NCI-H510A (cell line): ENCODE results near the gene ARFRP1.

ENCODE experiments used
- DNase-seq: peaks from one replicate; lab custom pipeline; 2025; lab: John Stamatoyannopoulos, UW

Gene ARFRP1

DNA sequence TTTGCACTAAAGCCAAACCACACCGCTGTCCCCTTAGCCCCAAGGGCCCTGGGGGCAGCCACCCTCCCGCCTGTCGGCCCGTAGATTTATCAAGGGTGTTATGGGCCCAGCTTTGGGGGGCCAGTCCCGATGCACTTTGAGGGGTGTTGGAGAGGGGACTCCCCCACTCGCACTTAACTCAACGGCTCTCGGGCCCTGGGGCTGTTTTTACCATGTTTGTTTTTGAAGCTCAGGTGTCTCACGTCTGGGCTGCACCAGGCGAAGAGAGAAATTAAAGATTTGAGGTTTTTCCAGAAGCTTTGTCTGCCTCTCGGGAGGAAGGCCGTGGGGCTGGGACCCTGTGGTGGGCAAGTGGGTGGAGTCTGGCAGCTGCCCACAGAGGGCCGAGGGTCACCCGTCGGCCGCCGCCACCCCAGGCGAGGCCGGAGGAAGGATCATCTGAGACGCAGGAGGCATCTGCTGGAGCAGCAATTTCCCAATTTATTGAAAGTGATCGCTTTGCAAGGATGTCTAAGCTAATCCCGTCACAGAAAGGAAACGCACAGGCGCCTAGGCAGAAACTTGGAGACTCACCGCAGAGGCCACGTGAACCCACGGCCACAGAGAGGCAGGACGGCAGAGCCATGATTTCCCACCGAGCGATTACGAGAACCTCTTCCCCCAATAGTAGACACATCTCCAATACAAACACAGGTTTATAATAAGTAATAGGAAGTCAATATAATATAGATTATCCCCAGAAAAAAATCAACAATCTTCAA, 35.6 kb upstream of the ARFRP1 start:
- no peak for DNase-seq

DNA sequence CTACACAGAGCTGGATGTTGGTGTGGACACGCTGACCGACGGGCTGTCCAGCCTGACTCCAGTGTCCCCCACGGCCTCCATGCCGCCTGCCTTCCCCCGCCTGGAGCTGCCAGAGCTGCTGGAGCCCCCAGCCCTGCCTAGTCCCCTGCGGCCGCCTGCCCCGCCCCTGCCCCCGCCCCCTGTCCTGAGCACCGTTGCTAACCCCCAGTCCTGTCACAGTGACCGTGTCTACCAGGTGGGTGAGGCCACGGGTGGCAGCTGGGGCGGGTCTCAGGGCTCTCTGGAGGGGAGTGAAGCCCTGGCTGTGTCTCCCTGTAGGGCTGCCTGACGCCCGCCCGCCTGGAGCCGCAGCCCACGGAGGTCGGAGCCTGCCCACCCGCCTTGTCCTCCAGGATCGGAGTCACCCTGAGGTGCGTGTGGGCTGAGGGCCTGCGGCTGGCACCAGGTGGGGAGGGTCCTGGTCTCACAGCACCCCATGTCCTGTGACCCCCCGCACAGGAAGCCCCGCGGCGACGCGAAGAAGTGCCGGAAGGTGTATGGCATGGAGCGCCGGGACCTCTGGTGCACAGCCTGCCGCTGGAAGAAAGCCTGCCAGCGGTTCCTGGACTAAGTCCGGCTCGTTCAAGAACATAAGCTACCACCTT, 34.7 kb upstream of the ARFRP1 start:
- no peak for DNase-seq

DNA sequence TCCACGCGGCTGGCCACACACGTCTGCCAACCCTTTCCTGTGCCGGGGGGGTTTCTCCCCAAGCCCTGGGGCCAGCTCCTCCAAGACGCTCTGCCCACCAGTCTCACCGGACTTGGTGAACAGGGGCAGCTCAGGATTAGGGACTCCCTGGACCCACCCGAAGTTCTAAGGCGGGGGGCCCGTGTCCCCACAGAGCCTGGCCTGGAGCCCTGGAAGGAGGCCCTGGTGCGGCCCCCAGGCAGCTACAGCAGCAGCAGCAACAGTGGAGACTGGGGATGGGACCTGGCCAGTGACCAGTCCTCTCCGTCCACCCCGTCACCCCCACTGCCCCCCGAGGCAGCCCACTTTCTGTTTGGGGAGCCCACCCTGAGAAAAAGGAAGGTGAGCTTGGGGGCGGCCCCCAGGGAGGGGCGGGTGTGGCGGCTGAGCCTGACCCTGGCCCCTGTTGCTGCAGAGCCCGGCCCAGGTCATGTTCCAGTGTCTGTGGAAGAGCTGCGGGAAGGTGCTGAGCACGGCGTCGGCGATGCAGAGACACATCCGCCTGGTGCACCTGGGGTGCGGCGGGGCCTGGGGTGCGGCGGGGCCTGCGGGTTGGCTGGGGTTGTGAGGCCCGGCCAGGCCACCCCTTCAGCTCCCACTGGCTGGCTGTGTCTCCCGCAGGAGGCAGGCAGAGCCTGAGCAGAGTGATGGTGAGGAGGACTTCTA, 34.1 kb upstream of the ARFRP1 start:
- no peak for DNase-seq

DNA sequence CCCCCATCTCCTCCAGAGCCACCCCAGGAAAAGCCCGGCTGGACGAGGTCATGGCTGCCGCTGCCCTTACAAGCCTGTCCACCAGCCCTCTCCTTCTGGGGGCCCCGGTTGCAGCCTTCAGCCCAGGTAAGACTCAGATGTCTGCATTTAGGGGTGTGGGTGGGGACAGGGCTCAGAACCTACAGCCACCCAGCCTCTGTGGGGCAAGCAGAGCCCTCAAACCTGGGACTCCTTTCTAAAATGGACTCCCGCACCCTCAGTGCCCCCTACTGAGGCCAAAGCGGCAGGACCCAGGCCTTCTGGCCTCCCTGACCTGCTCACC, 33.5 kb upstream of the ARFRP1 start:
- no peak for DNase-seq

DNA sequence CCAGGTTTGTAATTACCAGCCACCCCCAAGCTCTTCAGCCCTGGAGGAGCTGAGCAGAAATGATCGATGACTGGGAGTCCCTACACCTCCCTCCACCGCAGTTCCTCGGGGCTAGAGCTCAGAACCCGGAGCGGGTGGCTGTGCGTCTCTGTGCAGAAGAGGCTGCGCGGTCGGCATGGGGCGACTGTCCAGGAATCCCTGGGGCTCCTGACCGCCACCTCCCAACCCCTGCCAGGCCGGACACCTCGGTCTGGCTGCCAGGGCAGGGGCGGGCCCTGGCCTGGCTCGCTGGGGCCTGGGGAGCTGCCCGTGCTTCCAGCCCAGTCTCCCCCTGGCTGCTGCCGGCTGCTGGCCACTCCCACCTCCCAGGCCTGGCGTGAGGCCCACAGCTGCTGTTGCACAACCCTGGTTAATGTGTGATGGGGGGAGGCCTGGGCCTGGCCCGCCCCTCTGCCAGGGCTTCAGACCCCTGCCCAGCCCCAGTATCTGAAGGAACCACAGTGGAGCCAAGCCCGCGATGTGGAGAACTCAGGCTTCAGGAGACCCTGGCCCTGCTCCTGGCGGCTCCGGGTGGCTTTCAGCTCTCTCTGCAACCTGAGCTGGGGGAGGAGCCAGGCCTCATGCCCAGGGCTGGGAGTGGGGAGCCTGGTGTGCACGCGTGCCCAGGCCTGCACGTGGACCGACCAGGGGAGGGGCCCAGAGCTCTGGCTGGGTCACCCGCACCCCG, 33.0 kb upstream of the ARFRP1 start:
- DNase-seq, result peak; percentile 38

DNA sequence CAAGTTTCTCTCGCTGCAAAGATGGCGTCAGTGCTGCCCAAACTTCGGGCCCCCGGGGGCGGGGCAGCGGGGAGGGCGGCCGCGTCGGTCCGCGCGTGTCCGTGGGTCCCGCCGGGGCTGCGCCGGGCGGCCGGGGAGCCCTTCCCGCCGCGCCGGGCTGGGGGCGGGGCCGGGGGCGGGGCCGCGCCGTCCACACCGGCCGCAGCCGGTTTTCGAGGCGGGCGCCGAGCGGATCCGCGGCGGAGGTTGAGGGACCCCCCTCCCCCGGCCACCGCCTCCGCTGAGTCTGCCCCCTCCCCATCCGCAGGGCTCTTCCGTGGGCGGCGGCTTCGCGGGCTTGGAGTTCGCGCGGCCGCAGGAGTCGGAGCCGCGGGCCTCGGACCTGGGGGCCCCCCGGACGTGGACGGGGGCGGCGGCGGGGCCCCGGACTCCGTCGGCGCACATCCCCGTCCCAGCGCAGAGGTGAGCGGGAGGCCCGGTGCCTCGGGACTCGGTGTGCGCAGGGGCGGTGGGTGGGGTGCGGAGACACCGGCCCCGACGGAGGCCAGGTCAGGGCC, 32.4 kb upstream of the ARFRP1 start:
- no peak for DNase-seq

DNA sequence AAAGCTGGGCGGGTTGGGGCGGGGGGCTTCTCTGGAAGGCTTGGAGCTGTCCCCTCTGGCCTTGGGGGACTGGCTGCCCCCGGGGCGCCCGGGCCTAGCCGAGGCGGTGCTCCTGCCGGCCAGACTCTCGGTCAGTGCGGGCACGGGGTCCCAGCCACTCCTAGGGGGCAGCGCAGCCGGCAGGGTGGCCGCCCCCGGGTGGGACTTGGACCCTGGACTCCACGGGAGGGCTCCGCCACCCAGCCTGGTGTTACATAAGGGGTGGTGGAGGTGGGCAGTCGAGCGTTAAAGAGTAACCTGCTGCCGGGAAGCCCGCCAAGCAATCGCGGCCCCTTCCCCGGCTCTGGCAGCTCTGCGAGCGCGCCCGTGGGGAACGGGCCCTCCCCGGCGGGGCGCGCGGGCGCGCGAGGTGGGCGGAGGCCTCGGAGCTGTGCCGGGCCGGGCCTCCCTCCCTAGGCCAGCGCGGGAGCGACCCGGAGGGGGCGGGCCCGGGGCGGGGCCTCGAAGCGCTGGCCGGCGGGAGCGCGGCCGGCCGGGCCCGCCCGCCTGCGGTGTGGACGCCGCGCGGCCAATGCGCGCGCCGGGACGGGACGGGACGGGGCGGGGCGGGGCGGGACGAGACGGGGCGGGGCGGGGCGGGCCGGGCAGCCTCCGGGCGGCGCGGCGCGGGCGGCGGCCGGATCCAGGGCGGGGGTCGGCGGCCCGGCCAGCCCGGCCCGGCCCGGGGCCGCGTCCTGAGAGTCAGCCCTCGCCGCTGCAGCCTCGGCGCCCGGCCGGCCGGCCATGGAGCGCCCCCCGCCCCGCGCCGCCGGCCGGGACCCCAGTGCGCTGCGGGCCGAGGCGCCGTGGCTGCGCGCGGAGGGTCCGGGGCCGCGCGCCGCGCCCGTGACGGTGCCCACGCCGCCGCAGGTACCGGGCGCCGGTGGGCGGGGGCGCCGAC, 31.6 kb upstream of the ARFRP1 start, which contains the start of gene SLC2A4RG:
Gene SLC2A4RG (plus strand): TSS at position 647 of the 940 bp plus-strand sequence. CDS start 137 bp downstream, at position 784.
- peak; percentile 52 for DNase-seq

DNA sequence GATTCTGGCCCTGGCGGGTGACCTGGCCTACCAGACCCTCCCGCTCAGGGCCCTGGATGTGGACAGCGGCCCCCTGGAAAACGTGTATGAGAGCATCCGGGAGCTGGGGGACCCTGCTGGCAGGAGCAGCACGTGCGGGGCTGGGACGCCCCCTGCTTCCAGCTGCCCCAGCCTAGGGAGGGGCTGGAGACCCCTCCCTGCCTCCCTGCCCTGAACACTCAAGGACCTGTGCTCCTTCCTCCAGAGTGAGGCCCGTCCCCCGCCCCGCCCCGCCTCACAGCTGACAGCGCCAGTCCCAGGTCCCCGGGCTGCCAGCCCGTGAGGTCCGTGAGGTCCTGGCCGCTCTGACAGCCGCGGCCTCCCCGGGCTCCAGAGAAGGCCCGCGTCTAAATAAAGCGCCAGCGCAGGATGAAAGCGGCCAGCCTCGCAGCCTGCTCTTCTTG, 30.9 kb upstream of the ARFRP1 start:
- no peak for DNase-seq

DNA sequence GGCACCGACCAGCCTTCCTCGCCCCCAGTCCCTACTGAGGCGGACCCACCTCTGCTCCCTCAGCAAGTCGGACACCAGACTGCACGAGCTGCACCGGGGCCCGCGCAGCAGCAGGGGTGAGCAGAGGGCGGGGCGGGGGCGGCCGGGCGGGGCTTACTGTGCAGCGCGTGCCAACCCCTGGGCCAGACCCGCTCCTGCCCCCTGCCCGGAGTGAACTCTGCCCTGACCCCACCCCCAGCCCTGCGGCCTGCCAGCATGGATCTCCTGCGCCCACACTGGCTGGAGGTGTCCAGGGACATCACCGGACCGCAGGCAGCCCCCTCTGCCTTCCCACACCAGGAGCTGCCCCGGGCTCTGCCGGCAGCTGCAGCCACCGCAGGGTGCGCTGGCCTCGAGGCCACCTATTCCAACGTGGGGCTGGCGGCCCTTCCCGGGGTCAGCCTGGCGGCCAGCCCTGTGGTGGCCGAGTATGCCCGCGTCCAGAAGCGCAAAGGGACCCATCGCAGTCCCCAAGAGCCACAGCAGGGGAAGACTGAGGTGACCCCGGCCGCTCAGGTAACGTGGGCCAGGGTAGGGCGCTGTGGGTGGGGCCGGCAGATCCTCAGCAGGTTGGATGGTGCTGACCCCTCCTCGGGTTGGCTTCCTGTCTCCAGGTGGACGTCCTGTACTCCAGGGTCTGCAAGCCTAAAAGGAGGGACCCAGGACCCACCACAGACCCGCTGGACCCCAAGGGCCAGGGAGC, 30.3 kb upstream of the ARFRP1 start:
- no peak for DNase-seq

DNA sequence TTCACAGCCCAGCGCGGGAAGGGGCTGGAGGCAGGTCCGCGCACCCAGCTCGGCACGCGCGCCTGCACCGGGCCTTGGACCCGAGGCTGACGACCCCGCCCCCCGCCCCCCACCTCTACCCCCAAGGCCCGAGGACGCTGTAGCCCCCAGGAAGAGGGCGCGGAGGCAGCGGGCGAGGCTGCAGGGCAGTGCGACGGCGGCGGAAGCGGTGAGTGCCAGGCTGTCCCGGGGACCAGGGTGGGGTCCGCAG, 29.8 kb upstream of the ARFRP1 start:
- DNase-seq, result no peak

DNA sequence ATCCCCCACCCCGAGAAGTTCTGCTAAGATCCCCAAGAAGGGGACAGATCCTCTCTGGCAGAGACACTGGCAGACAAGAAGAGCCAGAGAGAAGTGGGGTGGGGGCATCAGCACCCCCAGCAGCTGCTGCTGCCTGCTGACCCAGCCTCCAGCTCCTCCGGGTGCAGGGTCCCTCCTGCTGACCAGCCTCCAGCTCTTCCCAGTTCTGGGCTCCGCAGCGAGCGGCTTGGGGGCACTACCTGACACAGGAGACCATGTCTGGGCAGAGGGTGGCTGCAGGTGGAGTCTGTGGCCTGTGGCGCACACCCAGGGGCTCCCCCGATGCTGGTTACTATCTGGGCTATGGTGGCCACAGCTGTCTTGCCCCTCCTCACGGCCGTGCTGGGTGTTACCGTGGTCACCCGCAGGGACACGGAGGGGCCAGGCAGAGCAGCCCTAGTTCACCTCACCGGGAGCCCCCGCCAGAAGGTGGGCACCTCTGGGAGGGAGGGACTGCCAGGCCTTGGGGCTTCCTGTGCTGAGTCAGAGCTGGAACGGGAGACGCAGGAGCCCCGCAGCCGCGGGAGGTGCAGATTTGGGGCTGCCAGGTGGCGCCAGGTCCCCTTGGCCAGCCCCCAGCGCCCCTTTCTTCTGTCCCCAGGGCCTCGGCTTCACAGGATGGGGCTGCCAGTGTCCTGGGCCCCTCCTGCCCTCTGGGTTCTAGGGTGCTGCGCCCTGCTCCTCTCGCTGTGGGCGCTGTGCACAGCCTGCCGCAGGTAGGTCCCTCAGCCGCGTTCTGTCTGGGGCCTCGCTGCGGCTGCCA, 29.3 kb upstream of the ARFRP1 start:
- DNase-seq, result no peak

DNA sequence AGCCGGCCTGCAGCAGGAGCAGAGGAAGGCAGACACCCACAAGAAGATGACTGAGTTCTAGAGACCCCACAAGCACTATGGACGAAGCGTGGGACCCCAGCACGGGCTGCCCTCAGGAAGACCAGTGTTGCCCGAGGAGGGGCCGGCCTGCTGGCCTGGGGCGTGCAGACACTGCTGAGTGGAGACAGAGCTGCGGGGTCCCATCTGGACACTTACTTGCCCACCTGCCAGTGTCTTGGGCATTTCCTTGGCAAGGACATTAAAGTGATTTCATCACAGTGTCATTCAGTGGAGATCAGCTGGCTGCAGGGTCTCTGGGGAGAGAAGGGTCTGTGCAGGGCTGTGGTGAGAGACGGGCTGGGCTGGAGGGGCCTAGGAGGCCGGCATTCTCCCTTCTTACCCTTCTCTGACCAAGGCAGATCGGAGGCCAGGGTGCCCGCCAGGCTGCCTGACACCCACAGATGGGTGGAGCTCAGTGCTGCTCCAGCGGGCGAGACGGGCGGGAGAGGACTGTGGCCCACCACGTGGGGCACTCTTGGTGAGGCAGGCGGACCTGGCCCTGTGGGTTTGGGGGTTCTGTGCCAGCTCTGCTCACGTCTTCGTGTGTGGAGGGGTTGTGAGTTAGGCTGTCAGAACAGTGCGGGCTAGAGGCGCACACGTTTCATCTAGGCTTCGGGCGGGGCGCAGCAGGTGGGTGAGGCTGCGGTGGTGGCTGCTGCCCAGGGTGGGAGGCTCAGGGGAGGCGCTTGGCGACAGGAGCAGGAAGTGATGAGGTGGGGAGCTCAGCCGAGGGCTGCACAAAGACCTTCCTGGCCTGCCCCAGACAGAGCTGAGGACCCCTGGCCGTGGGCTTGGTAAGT, 28.3 kb upstream of the ARFRP1 start, which contains the start of gene LIME1:
Gene LIME1 (plus strand): TSS at position 806 of the 860 bp plus-strand sequence. CDS start 886 bp downstream, outside the sequence.
- no peak for DNase-seq

DNA sequence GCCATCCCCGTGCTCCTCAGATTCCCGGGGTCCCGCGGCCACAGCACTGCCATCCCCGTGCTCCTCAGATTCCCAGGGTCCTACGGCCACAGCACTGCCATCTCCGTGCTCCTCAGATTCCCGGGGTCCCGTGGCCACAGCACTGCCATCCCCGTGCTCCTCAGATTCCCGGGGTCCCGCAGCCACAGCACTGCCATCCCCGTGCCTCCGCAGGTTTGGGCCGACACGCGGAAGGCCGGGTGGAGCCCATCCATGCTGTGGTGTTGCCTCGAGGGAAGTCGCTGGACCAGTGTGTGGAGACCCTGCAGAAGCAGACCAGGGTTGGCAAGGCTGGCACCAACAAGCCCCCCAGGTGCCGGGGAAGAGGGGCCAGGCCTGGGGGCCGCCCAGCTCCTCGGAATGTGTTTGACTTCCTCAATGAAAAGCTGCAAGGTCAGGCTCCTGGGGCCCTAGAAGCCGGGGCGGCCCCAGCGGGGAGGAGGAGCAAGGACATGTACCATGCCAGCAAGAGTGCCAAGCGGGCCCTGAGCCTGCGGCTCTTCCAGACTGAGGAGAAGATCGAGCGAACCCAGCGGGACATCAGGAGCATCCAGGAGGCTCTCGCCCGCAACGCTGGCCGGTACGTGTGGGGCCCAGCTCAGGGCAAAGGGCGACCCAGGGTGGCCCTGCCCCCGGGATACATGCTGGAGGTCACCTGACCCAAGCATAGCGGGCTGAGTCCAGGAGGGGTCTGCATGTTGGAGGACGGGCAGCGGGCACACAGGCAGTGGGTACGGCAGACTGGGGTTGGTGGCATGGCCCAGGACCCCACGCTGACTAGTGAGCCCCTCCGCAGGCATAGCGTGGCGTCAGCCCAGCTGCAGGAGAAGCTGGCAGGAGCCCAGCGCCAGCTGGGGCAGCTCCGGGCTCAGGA, 27.4 kb upstream of the ARFRP1 start:
- DNase-seq, result no peak

DNA sequence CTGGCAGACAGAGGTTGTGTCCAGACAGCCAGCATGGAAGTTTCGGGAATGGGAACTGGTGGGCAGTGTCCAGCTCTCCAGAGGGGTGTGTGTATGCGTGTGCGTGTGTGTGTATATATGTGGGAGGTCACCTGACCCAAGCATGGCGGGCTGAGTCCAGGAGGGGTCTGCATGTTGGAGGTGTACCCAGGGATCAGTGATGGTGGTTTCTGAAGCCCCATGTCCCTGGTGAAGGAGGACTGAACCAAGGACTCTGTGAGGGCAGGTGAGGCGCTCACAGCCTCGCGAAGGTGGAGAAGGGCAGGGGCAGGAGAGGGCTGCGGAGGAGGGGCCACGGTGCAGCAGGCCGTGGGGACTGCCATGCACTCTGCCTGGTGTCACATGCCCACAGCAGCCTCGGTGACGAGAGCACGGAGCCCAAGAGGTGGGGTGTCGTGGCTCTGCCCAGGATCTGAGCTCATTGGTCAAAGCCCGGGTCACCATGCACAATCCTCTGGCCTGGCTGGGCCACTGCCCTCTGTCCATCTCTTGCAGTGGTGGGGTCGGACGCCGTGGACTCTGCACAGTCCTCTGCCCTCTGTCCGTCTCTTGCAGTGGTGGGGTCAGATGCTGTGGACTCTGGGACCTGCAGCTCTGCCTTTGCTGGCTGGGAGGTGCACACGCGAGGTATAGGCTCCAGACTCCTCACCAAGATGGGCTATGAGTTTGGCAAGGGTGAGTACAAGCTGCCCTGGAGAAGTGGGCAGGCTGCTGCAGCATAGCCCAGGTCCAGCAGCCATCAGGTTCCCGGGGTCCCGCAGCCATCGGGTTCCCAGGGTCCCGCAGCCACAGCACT, 26.6 kb upstream of the ARFRP1 start:
- no peak for DNase-seq

DNA sequence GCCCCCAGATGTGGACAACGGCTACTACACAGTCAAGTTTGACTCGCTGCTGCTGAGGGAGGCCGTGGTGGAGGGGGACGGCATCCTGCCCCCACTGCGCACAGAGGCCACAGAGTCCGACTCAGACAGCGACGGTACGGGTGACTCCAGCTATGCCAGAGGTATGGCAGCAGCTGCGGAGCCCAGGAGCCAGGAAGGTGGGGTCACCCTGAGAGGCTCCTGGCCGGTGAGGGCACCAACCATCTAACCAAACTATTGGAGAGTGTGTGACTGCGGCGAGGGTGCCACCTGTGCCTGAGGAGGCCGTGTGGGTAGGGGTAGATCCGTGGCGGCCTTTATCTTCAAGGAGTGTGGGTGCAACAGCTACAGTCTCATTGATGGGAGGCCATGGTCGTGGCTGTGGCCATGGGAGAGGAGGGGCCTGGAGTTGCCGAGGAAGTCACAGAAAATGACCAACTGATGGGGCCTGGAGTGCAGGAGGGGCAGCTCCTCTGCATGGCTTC, 25.9 kb upstream of the ARFRP1 start:
- no peak for DNase-seq

DNA sequence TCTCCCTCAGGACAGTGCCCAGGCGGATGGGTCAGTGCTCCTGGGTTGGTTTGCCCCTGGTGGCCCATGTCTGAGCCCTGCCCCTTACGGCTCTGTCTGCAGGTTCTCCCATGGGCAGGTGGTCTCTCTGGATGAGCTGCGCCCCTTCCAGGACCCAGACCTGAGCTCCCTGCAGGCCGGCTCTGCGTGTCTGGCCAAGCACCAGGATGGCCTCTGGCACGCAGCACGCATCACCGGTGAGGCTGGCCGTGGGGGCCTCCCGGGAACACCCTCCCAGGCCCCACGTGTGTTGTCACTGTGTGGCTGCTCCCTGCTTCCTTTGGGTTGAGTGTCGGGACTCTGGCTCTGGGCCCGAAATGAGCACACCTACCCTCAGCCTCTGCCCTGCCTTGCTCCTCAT, 25.3 kb upstream of the ARFRP1 start:
- no peak for DNase-seq
